Suppressor macrophage treated with lipopolysaccharide for 1 hour (primary cell): ENCODE results near the gene TMEM272.

ENCODE experiments used
- DNase-seq, 3 donors: peaks; one replicate each; pipeline ENCODE4 v3.0.0-alpha.2; 2020 to 2022

TMEM272 gene

GRCh38 chr13:51780099-51780498 lies 64.9 kb downstream of the TMEM272 start:
- DNase-seq = no peak

- peak in 1 of 3 donors; percentile 25 for DNase-seq
Observed at GRCh38 chr13:51778392-51778791, 66.6 kb downstream of the TMEM272 start.

DNA sequence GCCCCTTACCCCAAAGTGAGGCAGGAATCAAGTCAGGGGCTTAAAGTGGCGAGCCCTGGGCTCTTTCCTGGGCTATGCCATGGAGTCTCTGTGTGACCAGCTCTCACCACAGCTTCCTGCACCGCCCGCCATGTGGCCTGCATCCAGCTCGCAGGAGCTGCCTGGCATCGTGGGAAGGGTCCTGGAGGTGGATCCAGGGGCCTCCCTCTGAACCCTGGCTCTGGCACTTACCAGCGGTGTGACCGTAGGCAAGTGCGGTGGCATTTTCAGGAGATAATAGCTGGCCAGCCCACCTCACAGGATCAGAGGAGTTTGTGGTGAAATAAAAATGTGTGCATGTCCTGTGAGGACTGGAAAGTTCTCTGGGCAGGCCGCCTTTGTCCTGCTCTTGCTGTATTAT lies 67.1 kb downstream of the TMEM272 start:
- DNase-seq = no peak

DNA sequence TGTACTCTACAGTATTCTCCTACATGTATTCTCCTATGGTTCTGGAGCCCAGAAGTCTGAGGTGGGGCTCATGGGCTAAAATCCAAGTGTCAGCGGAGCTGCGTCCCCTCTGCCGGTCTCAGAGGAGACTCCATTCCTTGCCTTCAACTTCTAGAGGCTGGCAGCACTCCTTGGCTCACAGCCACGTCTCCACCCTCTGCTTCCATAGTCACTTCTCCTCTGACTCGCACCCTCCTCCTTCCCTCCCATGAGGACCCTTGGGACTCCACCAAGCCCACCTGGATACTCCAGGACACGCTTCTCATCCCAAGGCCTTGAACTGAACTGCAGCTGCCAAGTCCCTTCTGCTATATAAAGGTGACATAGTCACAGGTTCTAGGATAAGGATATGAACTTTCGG lies 68.8 kb downstream of the TMEM272 start:
- no peak for DNase-seq

GRCh38 chr13:51773515-51773914 lies 71.5 kb downstream of the TMEM272 start:
- DNase-seq = no peak

DNA sequence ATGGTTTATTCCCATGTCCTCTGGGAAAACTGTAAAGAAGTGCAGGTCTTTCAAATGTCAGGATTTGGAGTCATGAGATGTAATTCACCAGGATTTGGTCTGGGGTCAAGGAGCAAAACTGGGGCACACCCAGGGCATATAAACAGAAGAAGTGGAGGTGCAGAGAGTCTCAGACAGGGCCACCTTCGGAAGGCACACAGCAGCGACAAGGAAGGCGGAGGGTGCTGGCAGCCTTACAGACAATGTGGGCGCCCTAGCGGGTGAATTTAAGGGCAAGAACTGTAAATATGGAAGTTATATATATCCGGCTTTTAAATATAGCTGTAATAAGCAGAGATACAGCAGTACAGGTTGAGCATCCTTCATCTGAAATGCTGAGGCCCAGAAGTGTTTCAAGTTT lies 72.2 kb downstream of the TMEM272 start:
- no peak for DNase-seq

DNA sequence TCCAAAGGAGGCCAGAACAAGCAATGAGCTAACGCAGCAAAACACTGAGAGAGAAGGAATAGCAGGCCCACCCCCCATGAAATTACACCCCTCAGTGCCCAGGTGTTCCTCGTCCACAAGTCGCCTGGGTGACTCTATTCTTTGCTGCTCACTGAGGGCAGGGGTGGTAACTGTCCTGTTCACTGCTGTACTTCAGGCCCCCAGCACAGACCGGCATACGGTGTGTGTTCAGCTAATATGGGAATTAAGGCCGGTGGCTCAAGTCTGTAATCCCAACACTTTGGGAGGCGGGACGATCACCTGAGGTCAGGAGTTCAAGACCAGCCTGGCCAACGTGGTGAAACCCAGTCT lies 72.9 kb downstream of the TMEM272 start:
- no peak for DNase-seq

DNA sequence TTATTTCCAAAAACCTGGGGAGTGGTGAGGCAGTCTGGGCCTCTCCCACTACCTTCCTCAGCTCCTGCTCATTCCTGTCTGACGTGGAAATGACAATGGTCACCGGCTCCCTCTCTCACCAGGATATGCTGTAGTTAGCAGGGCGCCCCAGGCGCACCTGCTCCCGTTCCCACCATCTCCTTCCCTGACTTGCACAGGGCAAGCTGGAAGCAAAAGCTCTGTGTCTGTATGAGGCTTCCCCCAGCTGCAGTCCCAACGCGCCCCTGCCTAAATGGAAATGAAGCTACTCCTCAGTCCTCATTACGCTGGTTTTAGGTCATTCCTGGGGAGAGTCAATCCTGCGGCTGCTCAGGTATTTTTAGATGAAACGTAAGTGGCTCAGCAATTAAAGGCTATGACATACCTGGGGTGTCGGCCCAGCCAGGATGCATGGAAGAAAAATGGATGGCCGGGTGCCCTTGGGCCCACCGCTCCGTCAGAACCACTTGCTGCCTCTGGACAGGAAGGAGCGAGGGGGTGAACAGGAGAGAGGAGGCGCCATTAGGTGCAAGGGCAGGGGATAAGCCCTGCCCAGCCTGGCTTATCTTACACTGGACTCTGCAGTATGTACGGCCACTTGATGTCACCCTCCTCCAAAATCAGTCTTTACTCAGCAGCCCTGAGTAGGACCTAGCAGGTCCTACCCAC lies 73.4 kb downstream of the TMEM272 start:
- DNase-seq = no peak

- no peak for DNase-seq
Observed at GRCh38 chr13:51770681-51771417, 74.1 kb downstream of the TMEM272 start.

- no peak for DNase-seq
Observed at GRCh38 chr13:51770160-51770559, 74.8 kb downstream of the TMEM272 start.

DNA sequence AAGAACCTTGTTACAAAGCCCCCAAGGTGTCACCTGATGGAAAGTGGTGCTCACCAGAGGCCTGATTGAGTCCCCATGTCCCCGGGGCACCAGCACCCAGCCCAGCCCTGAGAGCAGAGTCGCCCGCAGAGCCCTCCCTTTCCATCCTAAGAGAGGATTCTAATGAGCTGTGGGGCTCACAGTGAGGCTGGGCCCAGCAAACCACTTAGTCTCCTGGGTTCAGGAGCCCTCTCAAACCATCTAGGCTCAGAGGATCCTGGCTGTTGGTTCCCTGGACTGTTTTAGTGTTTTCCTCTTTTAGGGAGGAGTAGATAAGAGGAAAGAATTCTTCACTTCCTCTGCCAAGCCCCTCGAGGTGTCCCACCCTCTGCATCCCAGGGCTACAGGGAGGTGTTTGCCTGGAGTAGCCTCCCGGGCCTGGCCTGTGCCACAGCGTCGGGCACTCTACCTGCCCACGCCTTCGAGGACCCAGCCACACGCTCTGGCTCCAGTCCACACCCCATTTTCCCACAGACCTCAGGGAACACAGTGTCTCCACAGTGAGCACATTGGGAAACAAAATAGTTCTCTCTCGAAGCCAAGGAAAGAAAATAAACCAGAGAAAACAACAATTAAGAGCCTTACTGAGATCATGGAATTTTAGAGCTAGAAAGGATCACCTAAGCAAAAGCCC lies 75.4 kb downstream of the TMEM272 start:
- no peak for DNase-seq

GRCh38 chr13:51768976-51769375 lies 76.0 kb downstream of the TMEM272 start:
- DNase-seq = no peak

- DNase-seq = no peak
Observed at GRCh38 chr13:51768378-51768921, 76.5 kb downstream of the TMEM272 start.

DNA sequence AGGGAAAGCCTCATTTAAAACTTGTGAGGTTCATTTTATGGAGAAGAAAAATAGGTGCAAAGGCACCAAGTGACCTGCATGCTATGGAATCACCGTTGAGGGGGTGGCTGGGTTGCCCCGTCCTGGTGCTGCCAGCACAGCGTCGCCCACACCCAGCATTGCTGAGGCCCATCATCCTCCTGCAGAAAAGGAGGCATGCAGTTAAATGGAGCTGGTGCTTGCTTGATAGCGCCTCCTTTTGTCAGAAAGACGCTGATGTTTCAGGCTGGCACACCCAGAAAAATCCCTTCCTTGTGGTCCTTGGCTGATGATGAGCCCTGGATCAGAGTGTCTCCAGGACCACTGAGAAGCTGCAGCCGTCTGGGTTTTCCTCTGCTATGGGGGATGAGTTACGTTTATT lies 77.9 kb downstream of the TMEM272 start:
- peak in 1 of 3 donors; percentile 10 for DNase-seq

- DNase-seq = no peak
Observed at GRCh38 chr13:51765142-51765515, 79.8 kb downstream of the TMEM272 start.

DNA sequence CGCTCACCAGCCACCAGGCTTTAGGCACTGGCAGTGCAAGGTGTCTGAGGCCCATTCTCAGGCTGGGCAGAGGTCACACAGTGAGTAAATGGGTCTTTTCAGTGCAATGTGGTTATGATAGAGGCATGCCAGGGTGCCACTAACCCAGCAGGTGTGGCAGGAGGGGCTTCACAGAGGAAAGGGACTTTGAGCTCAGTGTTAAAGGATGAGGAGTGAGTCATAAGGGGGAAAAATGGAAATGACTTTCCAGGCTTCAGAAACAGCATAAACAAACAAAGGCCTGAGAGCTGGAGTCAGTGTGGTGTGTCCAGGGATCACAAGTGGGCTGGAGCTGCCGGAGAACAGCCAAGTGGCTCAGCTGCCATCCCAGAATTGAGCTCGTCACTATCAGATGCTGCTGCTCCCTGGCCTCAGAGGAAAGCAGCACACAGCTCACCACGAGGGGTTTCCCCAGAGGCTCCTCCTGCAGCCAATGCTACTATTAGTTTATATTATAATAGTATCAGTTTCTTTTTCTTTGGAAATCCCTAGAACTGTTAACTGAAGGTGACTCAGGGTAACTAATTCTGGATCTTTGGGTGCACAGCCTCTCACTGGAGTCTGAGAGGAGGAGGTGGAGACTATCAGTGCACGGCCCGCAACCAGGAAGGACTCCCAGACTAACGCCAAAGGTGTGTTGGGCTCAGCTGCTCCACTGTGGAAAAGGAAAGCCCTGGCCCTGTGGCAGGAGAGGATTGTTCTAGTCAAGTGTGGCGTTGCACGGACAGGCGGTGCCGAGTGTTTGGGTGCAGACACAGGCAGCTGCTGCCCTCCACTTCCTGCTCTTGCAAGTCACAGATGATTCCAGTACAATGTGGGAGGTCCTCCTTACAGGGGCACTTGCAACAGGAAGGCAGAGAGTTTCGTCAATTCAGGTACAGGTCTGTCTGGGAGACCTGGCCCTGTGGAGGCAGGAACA lies 80.5 kb downstream of the TMEM272 start:
- DNase-seq = peak; percentile 46 to 85 (median 67)

GRCh38 chr13:51763486-51763885 lies 81.5 kb downstream of the TMEM272 start:
- DNase-seq = no peak
